ENCODE measurements around the gene UBN1. TPM values are rescaled to one million over a fixed set of nuclear protein-coding genes. Genes with fewer than 3 reads are reported as not detected.
A peak's percentile ranks its signal among the peaks of the same experiment; 100 is the strongest.

The UBN1 gene
- total RNA-seq, 2 donors from 2014 or later: 28.0 to 33.6 TPM

DNA sequence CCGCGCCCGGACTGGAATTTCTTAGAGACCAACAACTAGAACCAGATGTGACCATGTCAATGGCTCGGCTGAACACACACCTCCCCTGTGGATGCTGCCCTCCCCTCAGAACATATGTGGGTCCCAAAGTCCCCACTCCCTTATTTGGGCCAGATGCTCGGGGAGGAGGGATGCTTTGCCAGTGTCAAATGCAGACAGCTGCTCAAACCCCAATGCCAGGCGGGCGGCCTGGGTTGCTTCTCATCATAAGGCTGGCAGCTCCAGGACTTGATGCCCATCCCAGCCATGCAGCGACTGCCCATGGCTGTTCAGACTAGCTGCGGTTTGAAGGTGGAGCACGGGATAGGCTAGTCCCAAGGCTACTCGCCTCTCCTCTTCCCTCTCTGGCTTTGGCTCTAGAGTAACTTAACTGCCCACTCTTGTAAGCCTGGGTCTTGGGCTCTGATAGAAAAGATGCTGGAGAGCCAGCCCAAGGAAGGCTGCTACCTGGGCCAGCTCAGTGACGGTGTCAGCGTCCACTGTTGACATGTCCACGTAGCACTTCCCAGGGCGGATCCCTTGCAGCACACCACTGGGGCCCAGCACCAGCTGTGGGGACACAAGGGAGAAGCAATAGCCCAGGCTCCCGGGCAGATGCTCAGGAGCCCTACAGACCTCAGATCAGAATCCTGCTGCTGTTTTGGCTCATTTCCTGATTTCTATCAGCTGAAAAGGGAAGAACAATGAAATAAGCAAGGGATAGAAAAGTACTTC, 33.9 kb upstream of the UBN1 start:
- DNase-seq (no peak), ATAC-seq (peak; percentile 32 to 48)
- intact Hi-C loops (cut with DNase I): no loop called here

DNA sequence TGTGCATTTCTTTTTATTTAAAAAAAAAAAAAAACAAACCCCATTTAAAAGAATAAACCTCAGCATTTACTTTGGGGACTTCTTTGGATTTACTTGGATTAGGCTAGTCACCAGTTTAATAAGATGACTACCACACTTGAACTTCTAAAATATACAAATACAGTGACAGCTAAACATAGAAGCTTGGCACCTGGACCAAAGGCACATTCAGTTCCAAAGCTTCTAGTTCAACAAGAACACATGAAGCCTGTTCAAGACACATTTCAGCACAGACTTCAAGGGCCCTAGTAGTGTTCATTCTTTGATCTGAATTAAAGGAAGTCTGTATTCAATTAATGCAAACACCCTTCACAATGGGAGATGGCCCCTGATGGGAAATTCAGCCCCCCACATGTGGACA, 33.2 kb upstream of the UBN1 start:
- DNase-seq: no peak
- peak; percentile 69 to 72 for ATAC-seq
- intact Hi-C loops (cut with DNase I): no loop called here

- DNase-seq: no peak
- intact Hi-C loops (cut with DNase I): no loop called here
Observed at GRCh38 chr16:4814542-4815173, 32.6 kb upstream of the UBN1 start.

DNA sequence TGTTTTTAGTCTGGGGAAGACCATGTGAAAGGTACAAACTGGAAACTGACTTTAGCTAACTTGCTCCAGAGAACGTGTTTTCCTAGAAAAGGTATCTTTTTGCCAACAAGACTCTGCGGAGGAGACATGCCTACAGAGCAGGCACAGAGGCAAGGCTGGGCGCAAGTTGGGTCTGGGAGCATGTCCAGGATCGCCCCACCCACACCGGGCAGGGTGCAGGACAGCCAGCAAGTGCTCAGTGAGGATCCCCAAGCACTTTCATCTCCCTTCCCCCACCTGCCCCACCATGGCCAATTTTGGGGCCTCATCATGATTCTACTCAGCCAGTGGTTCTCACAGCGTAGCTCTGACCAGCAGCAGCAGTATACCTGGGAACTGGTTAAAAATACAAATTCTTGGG, 26.6 kb upstream of the UBN1 start:
- DNase-seq (no peak), ATAC-seq (peak; percentile 54 to 58)
- intact Hi-C loops (cut with DNase I): no loop called here

More at GRCh38 chr16:4814542-4815173, 32.6 kb upstream of the UBN1 start:
- peak; percentile 51 for ATAC-seq

DNA sequence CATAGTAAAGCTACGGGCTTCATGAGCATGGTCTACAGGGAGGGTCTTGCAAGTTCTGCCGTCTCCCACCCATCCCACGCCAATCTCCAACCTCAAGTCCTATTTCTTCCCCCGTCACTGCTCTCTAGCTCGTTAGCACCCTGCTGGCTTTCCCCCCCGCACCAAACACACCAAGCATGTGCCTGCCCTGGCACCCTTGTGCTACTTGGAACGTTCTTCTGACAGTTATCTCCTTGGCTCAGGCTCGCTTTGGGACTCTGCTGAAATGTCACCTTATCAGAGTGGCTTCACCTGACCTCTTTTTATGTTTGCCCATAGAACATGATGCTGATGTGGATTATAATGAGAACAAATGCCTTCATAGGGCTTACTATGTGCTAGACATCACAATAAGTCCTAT, 22.1 kb upstream of the UBN1 start:
- DNase-seq (peak; percentile 59), ATAC-seq (peak in 1 of 2 donors; percentile 47)
- intact Hi-C loops (cut with DNase I): no loop called here

DNA sequence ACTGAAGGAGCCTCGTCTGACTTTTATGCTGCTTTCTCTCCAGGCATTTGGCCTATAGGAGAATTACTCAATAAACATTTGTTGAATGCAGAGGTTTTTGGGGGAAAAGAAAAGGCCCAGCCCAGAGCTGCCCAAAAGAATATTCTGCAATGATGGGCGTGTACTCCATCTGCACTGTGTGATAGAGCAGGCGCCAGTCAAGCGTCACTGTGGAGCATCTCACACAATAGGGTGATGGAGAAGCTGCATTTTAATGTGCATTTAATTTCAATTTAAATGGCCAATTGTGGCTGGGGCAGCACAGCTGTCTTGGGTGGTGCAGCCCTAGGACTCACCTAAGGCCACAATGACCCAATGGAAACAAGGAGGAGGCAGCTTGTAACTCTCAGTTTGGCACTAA, 20.8 kb upstream of the UBN1 start:
- DNase-seq: no peak
- ATAC-seq: no peak
- intact Hi-C loops (cut with DNase I): no loop called here

- DNase-seq (peak; percentile 42), ATAC-seq (peak; percentile 73 to 83)
- intact Hi-C loops (cut with DNase I): no loop called here
Observed at GRCh38 chr16:4826980-4827379, 20.3 kb upstream of the UBN1 start.

GRCh38 chr16:4828567-4829321, 18.5 kb upstream of the UBN1 start:
- intact Hi-C loops (cut with DNase I): no loop called here
- DNase-seq: no peak
- ATAC-seq: peak; percentile 64 to 68

DNA sequence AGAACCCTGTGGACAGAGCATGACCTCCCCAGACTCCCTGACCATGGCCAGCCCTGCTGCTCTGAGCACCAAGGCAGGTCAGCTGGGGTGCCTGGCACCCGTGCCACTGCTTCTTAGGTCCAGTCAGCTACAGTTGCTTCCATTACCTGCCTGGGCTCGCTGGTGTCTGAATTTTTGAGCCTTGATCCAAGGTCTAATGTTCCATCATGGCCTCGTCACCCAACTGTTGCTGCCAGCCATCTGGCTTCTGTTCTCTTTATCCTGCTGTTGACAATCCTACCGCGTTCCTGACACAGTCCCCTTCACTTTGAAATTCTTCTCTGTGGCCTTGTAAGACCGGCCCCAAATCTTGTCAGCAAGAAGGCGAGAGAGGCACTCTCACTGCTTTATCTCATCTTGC, 16.9 kb upstream of the UBN1 start:
- intact Hi-C loops (cut with DNase I): no loop called here
- ATAC-seq: no peak
- DNase-seq: no peak

GRCh38 chr16:4831616-4832015, 15.7 kb upstream of the UBN1 start:
- intact Hi-C loops (cut with DNase I): no loop called here

GRCh38 chr16:4832698-4833343, 14.5 kb upstream of the UBN1 start:
- intact Hi-C loops (cut with DNase I): no loop called here
- DNase-seq: no peak
- ATAC-seq: no peak

More at GRCh38 chr16:4831616-4832015, 15.7 kb upstream of the UBN1 start:
- no peak for DNase-seq
- no peak for ATAC-seq

GRCh38 chr16:4833584-4833983, 13.7 kb upstream of the UBN1 start:
- ATAC-seq (no peak), DNase-seq (no peak)
- intact Hi-C loops (cut with DNase I): no loop called here

DNA sequence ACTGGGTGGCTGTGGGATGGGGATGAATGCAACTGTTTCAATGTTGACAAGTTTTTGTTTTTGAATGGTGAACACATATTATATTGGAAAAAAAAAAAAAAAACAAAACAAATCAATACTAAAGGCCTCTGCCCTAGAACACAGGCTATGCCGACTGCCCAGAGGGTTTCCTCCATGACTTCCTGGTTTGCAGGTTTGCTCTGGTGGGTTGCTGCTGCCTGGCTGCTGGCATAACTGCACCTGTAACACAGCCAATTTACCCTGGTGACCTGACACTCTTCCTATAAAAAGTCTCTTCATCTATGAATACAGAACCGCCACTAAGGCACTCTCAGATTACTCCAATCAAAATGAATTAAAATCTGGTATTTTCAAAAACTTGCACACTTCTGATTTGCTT, 10.6 kb upstream of the UBN1 start:
- DNase-seq (no peak), ATAC-seq (peak in 1 of 2 donors; percentile 47)
- intact Hi-C loops (cut with DNase I): no loop called here

DNA sequence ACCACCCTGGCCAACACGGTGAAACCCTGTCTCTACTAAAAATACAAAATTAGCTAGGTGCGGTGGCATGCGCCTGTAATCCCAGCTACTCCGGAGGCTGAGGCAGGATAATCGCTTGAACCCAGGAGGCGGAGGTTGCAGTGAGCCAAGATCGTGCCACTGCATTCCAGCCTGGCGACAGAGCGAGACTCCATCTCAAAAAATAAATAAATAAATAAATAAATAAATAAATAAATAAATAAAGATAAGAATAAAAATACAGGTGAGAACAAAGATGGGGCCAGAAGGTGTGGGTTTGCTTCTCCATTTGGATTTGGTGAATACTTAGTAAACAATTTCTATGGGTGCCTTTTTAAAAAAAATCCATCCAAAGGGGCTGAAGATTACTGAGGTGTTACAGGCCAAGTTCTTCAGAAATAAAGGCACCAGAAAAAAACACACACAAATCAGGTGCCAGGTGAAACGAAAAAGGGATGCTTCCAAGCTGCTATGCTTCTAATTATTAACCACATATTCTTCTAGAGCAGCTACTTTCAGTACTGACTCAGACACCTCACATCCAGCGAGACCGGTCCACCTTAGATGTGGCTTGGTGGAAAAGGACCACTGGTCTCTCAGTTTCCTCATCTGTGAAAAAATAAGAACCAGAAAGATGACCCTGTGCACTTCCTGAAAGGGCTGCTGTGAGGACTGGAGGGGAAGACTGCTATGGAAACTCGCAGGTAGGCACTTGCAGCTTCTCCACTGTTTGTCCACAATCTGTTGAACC, 9.4 kb upstream of the UBN1 start:
- intact Hi-C loops (cut with DNase I): no loop called here
- no peak for ATAC-seq
- DNase-seq: no peak

- ATAC-seq (no peak), DNase-seq (no peak)
- intact Hi-C loops (cut with DNase I): no loop called here
Observed at GRCh38 chr16:4839942-4840341, 7.3 kb upstream of the UBN1 start.

DNA sequence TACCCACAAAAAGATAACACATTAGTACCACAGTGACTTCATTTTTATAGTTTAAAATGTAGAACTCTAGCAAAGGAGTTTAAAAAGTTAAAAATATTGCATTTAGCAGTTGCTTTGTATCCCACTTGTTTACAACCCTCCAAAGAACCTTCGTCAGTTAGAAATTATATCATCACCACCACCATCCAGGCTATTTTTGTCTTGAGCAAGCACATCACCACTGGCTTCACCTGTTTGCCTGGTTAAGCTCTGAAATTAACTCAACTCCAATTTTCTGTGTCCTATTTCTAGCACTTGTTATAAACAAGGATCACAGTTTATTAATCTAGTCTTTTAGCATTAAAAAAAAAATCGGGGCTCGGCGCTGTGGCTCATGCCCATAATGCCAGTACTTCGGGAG, 6.3 kb upstream of the UBN1 start:
- DNase-seq (no peak), ATAC-seq (no peak)
- intact Hi-C loops (cut with DNase I): no loop called here

GRCh38 chr16:4846503-4846900, 779 bp upstream of the UBN1 start:
- DNase-seq: peak; percentile 58
- ATAC-seq: peak; percentile 24 to 33
- intact Hi-C loops (cut with DNase I): loop anchor here in 1 of 2 donors (5.0 kb wide), 1 partner anchor 39 kb away; no protein-coding TSS in a partner anchor

DNA sequence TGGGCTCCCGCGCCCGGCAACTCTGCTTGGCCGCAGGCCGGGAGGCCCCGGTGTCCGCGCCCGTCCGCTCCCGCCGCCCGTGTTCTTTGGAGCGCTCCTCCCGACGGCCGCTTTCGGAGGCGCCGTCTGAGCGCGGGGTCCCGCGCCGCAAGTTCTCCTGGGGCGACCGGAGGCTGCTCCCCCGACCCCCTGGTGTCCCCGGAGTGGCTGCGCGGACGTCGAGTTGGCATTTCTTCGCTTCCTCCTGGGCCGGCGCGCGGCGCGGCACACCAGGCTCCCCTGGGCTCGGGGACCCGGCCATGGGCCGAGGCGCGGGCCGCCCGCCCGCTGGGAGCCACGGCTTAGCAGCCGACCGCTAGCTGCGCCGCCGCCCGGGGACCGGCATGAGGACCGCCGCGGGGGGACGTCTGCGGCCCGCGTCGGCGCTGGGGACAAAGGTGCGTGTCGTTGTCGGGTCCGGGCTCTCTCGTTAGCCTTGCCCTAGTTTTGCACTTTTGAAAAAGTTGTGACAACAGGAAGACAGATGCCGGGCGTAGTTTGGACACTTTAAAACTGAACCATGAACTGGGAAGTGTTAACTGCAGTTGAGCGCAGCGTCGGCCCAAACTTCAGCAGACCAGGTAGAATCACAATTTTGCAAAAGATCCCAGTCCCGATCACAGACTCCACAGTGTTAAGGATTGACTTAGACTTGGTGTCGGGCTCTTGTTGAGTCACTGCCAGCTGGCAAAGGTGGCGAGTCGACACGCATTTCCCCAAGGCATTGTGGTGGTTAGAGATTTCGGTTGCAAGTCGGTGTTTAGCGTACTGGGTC, 700 bp downstream of the UBN1 start:
- DNase-seq: peak; percentile 67
- ATAC-seq: peak; percentile 35 to 47
- intact Hi-C loops (cut with DNase I): loop anchor here in 1 of 2 donors (5.0 kb wide), 1 partner anchor 41 kb away; no protein-coding TSS in a partner anchor
